ENCODE results near the gene CDK5R2.

Gene CDK5R2

GRCh38 chr2:218990612-218991011, 31.1 kb downstream of the CDK5R2 start (continued):
- TF ChIP-seq TSHZ2 (CRISPR knock-in tag; IDR thresholded peaks at IDR 0.05) (no peak), ARNTL (CRISPR knock-in tag; IDR thresholded peaks at IDR 0.05; ENCODE audit: borderline replicate concordance, low read depth) (no peak)

GRCh38 chr2:218991674-218992168, 32.3 kb downstream of the CDK5R2 start:
- 0 out of 3 replicates have a peak, but pooled peaks have one; percentile 7 for ATAC-seq
- no peak for TF ChIP-seq CSRNP3 (CRISPR knock-in tag; IDR thresholded peaks at IDR 0.05)
- TF ChIP-seq ZC3H10 (CRISPR knock-in tag; IDR thresholded peaks at IDR 0.05), result no peak
- TF ChIP-seq ZNF8 (CRISPR knock-in tag; IDR thresholded peaks at IDR 0.05), result no peak
- no peak for TF ChIP-seq RARB (CRISPR knock-in tag; IDR thresholded peaks at IDR 0.05)
- TF ChIP-seq OSR1 (CRISPR knock-in tag; IDR thresholded peaks at IDR 0.05), result no peak
- no peak for TF ChIP-seq CREB5 (CRISPR knock-in tag; IDR thresholded peaks at IDR 0.05; ENCODE audit: low read depth)
- TF ChIP-seq ZFP30 (CRISPR knock-in tag; IDR thresholded peaks at IDR 0.05), result no peak
- no peak for TF ChIP-seq CSDC2 (CRISPR knock-in tag; IDR thresholded peaks at IDR 0.05)
- TF ChIP-seq BACH2 (CRISPR knock-in tag; IDR thresholded peaks at IDR 0.05; ENCODE audit: borderline replicate concordance), result no peak
- no peak for TF ChIP-seq POU6F1 (CRISPR knock-in tag; IDR thresholded peaks at IDR 0.05; ENCODE audit: borderline replicate concordance, low read depth)

GRCh38 chr2:218992196-218992595, 32.7 kb downstream of the CDK5R2 start:
- TF ChIP-seq BACH2 (CRISPR knock-in tag; IDR thresholded peaks at IDR 0.05; ENCODE audit: borderline replicate concordance) (no peak), ZNF70 (CRISPR knock-in tag; IDR thresholded peaks at IDR 0.05) (no peak), ISL1 (CRISPR knock-in tag; IDR thresholded peaks at IDR 0.05) (no peak), ZC3H10 (CRISPR knock-in tag; IDR thresholded peaks at IDR 0.05) (no peak), CREB5 (CRISPR knock-in tag; IDR thresholded peaks at IDR 0.05; ENCODE audit: low read depth) (no peak), TSHZ2 (CRISPR knock-in tag; IDR thresholded peaks at IDR 0.05) (no peak), CSDC2 (CRISPR knock-in tag; IDR thresholded peaks at IDR 0.05) (no peak), TOX (CRISPR knock-in tag; IDR thresholded peaks at IDR 0.05; ENCODE audit: borderline replicate concordance) (no peak), GLIS3 (CRISPR knock-in tag; IDR thresholded peaks at IDR 0.05) (no peak), SNAI2 (CRISPR knock-in tag; IDR thresholded peaks at IDR 0.05) (no peak), PPARA (CRISPR knock-in tag; IDR thresholded peaks at IDR 0.05; ENCODE audit: borderline replicate concordance) (no peak), ARNTL (CRISPR knock-in tag; IDR thresholded peaks at IDR 0.05; ENCODE audit: borderline replicate concordance, low read depth) (no peak), PATZ1 (CRISPR knock-in tag; IDR thresholded peaks at IDR 0.05; ENCODE audit: borderline replicate concordance) (no peak), CSRNP3 (CRISPR knock-in tag; IDR thresholded peaks at IDR 0.05) (no peak), RARB (CRISPR knock-in tag; IDR thresholded peaks at IDR 0.05) (no peak)
- ATAC-seq, result no peak
